IPS-NIHi11 (cell line): ENCODE data around the gene MFAP4.

Experiments
- DNase-seq: peaks from one replicate; pipeline ENCODE4 v3.0.0; 2012; ENCODE audit warnings: mixed read lengths, low spot score

The MFAP4 gene

DNA sequence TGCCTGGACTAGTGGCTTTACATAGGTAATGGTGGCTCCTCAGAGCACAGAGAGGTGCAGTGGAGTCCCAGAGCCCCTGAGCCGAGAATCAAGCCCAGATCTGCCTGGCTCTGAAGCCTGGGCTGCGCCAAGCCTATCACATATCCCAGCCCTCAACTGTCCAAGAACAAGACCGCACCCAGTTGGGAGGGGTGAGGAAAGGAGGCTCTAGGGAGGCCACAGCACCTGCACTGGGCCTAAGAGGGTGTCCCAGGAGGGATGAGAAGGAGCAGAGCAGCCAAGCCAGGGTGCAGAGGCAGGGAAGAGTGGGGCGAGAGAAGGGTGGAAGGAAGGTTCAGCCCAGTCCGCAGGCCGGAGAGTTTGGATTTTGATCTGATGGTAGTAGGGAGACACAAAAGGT is 23.1 kb upstream of the MFAP4 start:
- DNase-seq: no peak

- no peak for DNase-seq
These were observed 22.5 kb upstream of the MFAP4 start for GRCh38 chr17:19409509-19409908.

GRCh38 chr17:19409066-19409465 is 22.1 kb upstream of the MFAP4 start:
- no peak for DNase-seq

DNA sequence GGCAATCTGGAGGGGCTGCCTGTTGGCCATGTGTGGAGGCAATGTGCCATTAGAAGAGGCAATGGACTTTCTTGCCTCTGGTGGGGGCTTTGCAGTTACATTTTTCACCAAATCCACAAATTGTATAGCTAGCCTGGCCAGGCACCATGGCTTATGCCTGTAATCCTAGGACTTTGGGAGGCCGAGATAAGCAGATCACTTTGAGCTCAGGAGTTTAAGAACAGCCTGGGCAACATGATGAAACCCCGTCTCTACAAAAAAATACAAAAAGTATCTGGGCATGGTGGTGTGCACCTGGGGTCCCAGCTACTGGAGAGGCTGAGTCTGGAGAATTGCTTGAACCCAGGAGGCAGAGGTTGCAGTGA is 21.3 kb upstream of the MFAP4 start:
- DNase-seq: no peak

DNA sequence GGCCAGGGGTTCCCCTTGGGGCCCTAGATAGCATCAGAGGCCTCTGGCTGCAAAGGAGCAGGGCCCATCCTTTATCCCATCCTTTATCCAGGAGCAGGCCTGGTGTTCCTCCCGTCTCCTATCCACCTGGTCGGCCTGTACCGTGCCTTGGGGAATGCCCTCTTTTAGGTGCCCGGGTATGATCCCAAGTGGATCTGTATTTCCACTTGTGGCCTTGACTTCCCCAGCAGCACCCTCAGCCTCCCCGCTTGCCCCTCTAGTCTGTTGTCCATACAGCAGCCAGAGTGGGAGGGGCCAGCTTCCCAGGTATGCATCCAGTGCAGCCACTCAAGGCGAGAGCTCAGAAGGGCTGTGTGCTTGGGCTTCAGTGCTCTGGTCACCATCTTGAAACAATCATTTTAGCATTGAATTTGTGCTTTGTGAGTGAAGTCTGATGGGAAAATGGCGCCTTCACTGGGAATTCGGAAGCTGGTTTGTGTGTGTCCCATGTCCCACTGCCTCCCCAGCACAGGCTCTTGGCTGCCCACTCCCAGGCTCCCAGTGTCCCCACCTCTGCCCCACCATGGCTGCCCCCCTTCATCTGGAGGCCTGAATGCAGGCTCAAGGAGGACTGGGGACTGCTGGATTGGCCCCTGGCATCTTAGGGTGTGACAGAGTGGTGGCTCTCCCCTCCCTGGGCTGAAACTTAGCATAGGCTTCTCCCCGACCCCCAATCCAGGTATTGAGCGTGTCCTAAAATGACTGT is 20.8 kb upstream of the MFAP4 start:
- no peak for DNase-seq

- DNase-seq: no peak
These were observed 18.1 kb upstream of the MFAP4 start for GRCh38 chr17:19405114-19405513.

- no peak for DNase-seq
These were observed 17.3 kb upstream of the MFAP4 start for GRCh38 chr17:19404264-19404663.

GRCh38 chr17:19403021-19403420 is 16.0 kb upstream of the MFAP4 start:
- DNase-seq: no peak

DNA sequence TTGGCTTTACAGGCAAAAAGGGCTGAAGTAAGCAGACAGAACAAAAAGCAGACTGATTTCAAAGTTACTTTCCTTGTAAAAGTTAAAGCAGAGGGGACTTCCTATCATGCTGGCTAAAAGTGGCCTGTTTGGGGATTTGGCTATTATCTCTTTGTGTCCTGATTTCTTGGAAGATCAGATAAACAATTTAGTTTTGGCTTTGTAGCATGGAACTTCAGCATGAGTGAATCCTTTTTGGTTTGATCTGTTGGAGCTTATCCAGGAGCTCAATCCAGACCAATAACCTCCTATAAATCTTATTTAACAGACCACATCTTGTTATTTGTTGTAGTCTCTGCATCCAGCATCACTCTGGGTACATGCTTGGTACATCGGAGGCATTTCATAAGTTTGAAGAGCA is 15.2 kb upstream of the MFAP4 start:
- no peak for DNase-seq

GRCh38 chr17:19401321-19402010 is 14.5 kb upstream of the MFAP4 start:
- no peak for DNase-seq

DNA sequence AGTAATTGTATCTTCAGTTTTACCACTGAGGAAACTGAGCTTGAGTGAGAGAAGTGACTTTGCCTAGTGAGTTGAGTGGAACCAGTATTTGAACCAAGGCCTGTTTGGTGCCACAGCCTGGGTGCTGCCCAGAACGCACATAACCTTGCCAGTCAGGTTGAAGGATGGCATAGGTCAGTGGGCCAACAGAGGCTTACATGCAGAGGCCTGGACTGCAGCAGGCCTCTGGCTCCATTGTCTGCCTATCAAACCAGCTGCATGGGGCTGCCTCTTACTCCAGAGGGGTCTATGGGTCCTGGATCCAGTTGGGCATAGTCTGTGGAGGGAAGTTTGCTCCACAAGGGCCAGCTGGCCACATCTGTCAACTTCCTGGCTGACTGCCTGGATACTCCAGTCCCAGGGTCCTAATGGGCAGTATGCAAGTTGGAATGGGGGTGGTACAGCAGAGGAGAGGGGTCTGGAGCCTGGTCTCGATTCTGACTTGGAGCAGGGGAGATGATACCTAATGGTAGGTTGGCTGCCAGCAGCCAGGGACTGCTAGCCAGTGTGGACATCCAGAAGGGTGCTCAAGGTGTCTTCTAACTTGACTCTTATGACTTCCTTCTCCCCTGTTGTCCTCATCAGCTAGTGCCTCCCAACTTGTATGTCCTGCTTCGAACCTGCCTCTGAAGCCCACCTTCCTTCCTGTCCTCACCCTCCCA is 12.9 kb upstream of the MFAP4 start:
- DNase-seq: no peak

DNA sequence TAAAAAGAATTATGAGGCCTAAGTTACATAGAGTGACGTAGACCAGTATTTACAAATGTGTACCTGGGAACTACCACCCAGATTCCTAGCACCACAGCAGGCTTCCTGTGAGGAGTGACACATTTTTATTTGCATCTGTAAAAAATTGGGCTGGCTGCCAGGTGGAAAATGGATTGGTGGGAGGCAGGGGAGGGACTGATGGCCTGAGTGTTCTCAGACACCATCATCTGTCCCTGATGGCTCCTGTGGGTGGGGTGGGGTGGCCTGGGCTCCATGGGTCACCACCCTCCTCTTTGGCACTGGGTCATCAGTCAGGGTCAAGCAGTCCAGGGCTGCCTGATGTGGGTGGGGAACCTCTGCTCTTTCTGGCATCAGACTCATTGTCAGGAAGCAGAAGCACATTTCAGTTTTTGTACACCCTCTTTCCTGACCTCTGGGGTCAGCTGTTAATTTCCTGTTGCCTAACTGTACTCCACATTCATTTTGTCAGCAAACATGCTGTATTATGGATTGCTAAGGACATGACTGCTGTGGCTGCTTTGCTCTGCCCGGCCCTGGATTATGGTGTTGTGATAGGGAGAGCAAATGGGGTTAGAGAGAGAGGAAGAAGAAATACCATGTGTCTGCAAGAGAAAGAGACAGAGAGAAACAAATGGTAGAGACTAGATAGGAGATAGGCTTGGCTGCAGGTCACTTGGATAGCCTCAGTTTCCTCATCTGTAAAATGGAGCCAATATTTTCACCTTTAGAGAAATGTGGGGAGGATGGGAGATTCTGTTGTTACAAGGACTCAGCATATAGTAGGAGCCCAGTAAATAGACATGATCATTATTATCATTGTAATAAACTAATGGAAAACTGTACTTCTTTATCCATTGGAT is 11.6 kb upstream of the MFAP4 start:
- DNase-seq: no peak

DNA sequence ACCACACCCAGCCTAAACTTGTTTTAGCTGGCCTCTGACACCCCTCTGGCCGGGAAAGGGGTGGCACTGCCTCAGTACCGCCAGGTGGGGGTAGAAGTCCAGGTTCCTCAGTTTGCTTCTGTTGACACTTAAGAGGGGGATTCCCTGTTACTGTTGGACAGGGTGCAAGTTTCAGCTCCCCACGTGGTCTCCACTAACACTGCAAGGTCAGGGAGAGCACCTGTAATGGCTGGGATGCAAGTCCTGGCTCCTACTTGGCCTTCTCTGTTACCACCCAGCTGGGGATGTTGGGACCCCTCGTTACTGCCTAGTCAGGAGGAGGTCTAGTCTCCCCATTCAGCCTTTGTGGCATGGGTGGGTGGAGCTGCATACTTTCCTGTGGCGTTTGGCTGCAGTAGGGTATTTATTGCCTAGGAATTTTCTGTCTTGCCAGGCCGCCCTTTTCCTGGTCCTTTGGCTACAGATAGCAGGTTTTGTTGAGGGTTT is 10.6 kb upstream of the MFAP4 start:
- no peak for DNase-seq

GRCh38 chr17:19392303-19392702 is 5.3 kb upstream of the MFAP4 start:
- DNase-seq: no peak

GRCh38 chr17:19391432-19391831 is 4.4 kb upstream of the MFAP4 start:
- no peak for DNase-seq

GRCh38 chr17:19390951-19391350 is 4.0 kb upstream of the MFAP4 start:
- DNase-seq: no peak

GRCh38 chr17:19388791-19389785 is 2.1 kb upstream of the MFAP4 start:
- DNase-seq: no peak

GRCh38 chr17:19387921-19388521 is 1.0 kb upstream of the MFAP4 start:
- DNase-seq: no peak

DNA sequence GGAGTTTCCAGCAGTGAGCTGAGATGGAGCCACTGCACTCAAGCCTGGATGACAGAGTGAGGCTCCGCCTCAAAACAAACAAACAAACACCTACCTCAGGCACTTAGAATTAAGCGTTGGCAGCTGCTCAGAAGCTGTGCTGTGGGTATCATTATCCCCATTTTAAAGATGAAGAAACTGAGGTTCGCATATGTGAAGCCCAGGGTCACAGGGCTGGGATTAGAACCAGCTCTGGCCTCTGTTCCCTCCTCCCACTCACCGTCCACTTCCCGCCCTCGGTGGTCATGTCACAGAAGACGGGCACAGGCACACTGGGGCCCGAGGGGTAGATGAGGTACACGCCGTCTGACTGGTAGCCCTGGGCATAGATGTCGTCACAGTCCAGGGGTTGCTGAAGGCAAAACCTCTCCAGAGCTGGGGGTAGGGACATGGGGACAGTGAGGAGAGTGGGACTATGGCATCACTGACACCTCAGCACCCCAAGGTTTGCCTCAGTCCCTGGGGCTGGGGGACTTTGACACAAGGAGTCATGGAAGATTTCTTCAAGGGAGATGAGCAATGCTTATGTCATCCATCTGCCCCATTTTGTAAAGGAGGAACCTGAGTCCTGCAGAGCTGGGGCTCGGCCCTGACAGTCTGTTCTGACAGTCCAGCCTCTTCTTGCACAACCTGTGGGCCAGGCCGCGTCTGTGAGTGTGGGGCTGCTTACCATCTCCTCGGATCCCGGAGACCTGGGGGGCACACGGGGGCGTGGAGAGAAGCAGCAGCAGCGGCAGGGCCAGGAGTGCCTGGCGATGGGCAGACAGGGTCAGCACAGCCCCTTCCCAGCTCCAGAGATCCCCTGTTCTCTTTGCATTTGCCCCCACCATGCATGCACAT is 700 bp downstream of the MFAP4 start:
- no peak for DNase-seq
